ACHN (cell line): ENCODE measurements around the gene EFNA4.
"Not testable (repeated sequence)": the region's sequence is repeated elsewhere in the genome, so short reads cannot be mapped to it uniquely, and the experiment has no call there.

ENCODE experiments used
- DNase-seq: peaks from one replicate; pipeline ENCODE4 v3.0.0-alpha.2; 2015
- in situ Hi-C: cut with HindIII; loops from 2 replicates; pipeline ENCODE4 v1.10.0; 2017; ENCODE audit warnings: low sequenced_read_pairs, low pct_ligation_motif_present, low pct_unique_long_range_greater_than_20kb

Gene EFNA4

GRCh38 chr1:155104605-155105534 lies 41.3 kb downstream of the EFNA4 start:
- DNase-seq = no peak
- in situ Hi-C loops = no loop called here

- DNase-seq = no peak
- in situ Hi-C loops = no loop called here
Measured at GRCh38 chr1:155105604-155106011, 42.1 kb downstream of the EFNA4 start.

- in situ Hi-C loops = no loop called here
- no peak for DNase-seq
Measured at GRCh38 chr1:155106862-155107261, 43.3 kb downstream of the EFNA4 start.

GRCh38 chr1:155107309-155108264 lies 44.0 kb downstream of the EFNA4 start:
- in situ Hi-C loops = no loop called here
- DNase-seq = no peak

- in situ Hi-C loops = no loop called here
- DNase-seq = no peak
Measured at GRCh38 chr1:155108296-155108695, 44.8 kb downstream of the EFNA4 start.

GRCh38 chr1:155110381-155110780 lies 46.8 kb downstream of the EFNA4 start:
- in situ Hi-C loops = no loop called here
- no peak for DNase-seq

- in situ Hi-C loops = no loop called here
- DNase-seq = no peak
Measured at GRCh38 chr1:155110826-155111225, 47.3 kb downstream of the EFNA4 start.

GRCh38 chr1:155113450-155113980 lies 50.0 kb downstream of the EFNA4 start:
- in situ Hi-C loops = no loop called here
- DNase-seq = no peak

GRCh38 chr1:155116113-155116764 lies 52.7 kb downstream of the EFNA4 start:
- DNase-seq = no peak
- in situ Hi-C loops = no loop called here

- DNase-seq = no peak
- in situ Hi-C loops = no loop called here
Measured at GRCh38 chr1:155117610-155118009, 54.1 kb downstream of the EFNA4 start.

- in situ Hi-C loops, DNase-seq: not testable (repeated sequence)
Measured at GRCh38 chr1:155118090-155118489, 54.5 kb downstream of the EFNA4 start.
